ENCODE results near the gene DOCK10.

Gene DOCK10

DNA sequence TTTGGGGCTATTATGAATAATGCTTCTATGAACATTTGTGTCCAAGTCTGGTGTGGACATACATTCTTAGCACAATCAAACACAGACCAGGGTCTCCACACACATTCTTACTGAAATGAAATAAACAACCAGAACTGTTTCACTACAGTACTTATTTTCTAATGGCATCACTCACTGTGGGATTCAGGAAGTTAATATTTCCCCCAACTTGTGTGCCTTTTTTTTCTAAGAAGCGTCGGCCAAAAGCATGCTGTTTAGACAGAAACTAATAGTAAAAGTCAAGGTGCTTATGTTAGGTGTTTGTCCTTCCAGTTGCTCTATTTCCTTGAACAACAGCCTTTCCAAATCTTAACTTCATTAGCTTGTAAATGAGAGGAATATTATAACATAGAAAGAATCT is 117.6 kb downstream of the DOCK10 start:
- ATAC-seq: no peak
- no peak for TF ChIP-seq ZNF565 (CRISPR knock-in tag; conservative IDR thresholded peaks at IDR 0.05; ENCODE audit: low read depth)
- no peak for TF ChIP-seq ESRRG (CRISPR knock-in tag; IDR thresholded peaks at IDR 0.05)
- no peak for TF ChIP-seq ZNF70 (CRISPR knock-in tag; IDR thresholded peaks at IDR 0.05)

DNA sequence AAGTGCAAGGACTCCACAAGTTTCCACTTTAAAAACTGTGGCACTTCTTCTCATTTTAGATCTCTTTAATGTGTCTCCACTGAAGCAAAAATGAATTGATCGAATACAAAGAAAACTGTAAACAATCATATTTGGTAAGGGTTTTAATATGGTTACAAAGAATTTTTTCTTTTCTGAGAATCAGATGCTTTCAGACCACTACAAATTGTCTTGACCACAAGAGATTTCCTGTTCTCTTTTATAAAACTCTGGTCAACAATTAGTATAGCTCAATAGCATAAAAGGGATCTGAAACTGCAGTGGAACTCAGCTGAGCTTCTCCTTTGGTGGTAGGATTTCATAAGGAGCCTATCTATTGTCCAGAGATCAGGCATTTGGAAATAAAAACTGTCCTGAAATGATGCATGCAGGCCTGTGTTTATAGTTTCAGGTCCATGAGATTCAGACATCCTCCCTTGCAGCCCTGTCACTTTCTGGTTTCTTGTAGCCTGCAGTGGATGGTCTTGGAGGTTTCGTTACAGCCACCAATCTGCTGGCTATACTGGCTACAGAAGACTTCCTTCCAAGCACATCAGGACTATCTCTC is 120.0 kb downstream of the DOCK10 start:
- TF ChIP-seq PPARA (CRISPR knock-in tag; IDR thresholded peaks at IDR 0.05; ENCODE audit: borderline replicate concordance) (no peak), ZC3H10 (CRISPR knock-in tag; IDR thresholded peaks at IDR 0.05) (no peak), POU6F1 (CRISPR knock-in tag; IDR thresholded peaks at IDR 0.05; ENCODE audit: borderline replicate concordance, low read depth) (no peak), ESRRG (CRISPR knock-in tag; IDR thresholded peaks at IDR 0.05) (no peak), TSHZ2 (CRISPR knock-in tag; IDR thresholded peaks at IDR 0.05) (no peak), ZNF565 (CRISPR knock-in tag; conservative IDR thresholded peaks at IDR 0.05; ENCODE audit: low read depth) (no peak)
- TF ChIP-seq, protein P1, sequence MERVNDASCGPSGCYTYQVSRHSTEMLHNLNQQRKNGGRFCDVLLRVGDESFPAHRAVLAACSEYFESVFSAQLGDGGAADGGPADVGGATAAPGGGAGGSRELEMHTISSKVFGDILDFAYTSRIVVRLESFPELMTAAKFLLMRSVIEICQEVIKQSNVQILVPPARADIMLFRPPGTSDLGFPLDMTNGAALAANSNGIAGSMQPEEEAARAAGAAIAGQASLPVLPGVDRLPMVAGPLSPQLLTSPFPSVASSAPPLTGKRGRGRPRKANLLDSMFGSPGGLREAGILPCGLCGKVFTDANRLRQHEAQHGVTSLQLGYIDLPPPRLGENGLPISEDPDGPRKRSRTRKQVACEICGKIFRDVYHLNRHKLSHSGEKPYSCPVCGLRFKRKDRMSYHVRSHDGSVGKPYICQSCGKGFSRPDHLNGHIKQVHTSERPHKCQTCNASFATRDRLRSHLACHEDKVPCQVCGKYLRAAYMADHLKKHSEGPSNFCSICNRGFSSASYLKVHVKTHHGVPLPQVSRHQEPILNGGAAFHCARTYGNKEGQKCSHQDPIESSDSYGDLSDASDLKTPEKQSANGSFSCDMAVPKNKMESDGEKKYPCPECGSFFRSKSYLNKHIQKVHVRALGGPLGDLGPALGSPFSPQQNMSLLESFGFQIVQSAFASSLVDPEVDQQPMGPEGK (CRISPR knock-in tag; IDR thresholded peaks at IDR 0.05; ENCODE audit: borderline replicate concordance): no peak
- TF ChIP-seq, protein P2, sequence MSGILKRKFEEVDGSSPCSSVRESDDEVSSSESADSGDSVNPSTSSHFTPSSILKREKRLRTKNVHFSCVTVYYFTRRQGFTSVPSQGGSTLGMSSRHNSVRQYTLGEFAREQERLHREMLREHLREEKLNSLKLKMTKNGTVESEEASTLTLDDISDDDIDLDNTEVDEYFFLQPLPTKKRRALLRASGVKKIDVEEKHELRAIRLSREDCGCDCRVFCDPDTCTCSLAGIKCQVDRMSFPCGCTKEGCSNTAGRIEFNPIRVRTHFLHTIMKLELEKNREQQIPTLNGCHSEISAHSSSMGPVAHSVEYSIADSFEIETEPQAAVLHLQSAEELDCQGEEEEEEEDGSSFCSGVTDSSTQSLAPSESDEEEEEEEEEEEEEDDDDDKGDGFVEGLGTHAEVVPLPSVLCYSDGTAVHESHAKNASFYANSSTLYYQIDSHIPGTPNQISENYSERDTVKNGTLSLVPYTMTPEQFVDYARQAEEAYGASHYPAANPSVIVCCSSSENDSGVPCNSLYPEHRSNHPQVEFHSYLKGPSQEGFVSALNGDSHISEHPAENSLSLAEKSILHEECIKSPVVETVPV (CRISPR knock-in tag; IDR thresholded peaks at IDR 0.05): no peak
- no peak for ATAC-seq

GRCh38 chr2:224919472-224920110 is 122.7 kb downstream of the DOCK10 start:
- no peak for TF ChIP-seq TCF4 (CRISPR knock-in tag; IDR thresholded peaks at IDR 0.05; ENCODE audit: borderline replicate concordance)
- TF ChIP-seq ZFP3 (CRISPR knock-in tag; IDR thresholded peaks at IDR 0.05): no peak
- TF ChIP-seq OSR1 (CRISPR knock-in tag; IDR thresholded peaks at IDR 0.05): no peak
- TF ChIP-seq CREB5 (CRISPR knock-in tag; IDR thresholded peaks at IDR 0.05; ENCODE audit: low read depth): no peak
- TF ChIP-seq TOX (CRISPR knock-in tag; IDR thresholded peaks at IDR 0.05; ENCODE audit: borderline replicate concordance): no peak
- no peak for TF ChIP-seq ARNTL (CRISPR knock-in tag; IDR thresholded peaks at IDR 0.05; ENCODE audit: borderline replicate concordance, low read depth)
- ATAC-seq: no peak

GRCh38 chr2:224918626-224919471 is 123.4 kb downstream of the DOCK10 start:
- no peak for ATAC-seq
- TF ChIP-seq POU6F1 (CRISPR knock-in tag; IDR thresholded peaks at IDR 0.05; ENCODE audit: borderline replicate concordance, low read depth): no peak
- TF ChIP-seq, protein P2 (CRISPR knock-in tag; IDR thresholded peaks at IDR 0.05): no peak
- no peak for TF ChIP-seq CREB5 (CRISPR knock-in tag; IDR thresholded peaks at IDR 0.05; ENCODE audit: low read depth)
- TF ChIP-seq ARNTL (CRISPR knock-in tag; IDR thresholded peaks at IDR 0.05; ENCODE audit: borderline replicate concordance, low read depth): no peak
- TF ChIP-seq ISL1 (CRISPR knock-in tag; IDR thresholded peaks at IDR 0.05): no peak
- TF ChIP-seq SNAI2 (CRISPR knock-in tag; IDR thresholded peaks at IDR 0.05): no peak
- no peak for TF ChIP-seq ZNF70 (CRISPR knock-in tag; IDR thresholded peaks at IDR 0.05)
- TF ChIP-seq ESRRG (CRISPR knock-in tag; IDR thresholded peaks at IDR 0.05): no peak
- TF ChIP-seq ZNF565 (CRISPR knock-in tag; conservative IDR thresholded peaks at IDR 0.05; ENCODE audit: low read depth): no peak
- no peak for TF ChIP-seq ZC3H10 (CRISPR knock-in tag; IDR thresholded peaks at IDR 0.05)
- no peak for TF ChIP-seq PPARA (CRISPR knock-in tag; IDR thresholded peaks at IDR 0.05; ENCODE audit: borderline replicate concordance)
